Measurements from ENCODE around the gene AJAP1.

The AJAP1 gene

DNA sequence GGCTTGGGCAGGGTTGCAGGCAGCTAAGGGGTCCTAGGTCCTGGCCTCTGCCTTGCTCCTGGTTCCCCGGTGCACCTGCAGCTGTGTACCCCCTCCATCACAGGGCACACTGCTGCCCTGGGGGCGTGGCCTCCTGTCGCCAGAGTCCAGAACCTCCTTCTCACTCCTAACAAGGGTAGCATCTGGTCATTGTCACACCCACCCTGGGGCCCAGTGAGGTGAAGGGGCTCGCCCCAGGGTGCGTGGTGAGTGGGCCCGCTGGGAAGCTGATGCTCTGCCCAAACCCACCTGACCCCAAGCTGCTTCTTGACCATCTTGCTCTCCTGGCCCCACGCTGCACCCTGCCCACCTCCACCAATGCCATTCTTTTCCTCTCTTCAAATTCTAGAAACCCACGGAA is 44.5 kb downstream of the AJAP1 start:
- in situ Hi-C loops (cut with MboI; ENCODE audit: low sequenced_read_pairs) = no loop called here

GRCh38 chr1:4699376-4700301 is 45.2 kb downstream of the AJAP1 start:
- in situ Hi-C loops (cut with MboI; ENCODE audit: low sequenced_read_pairs) = no loop called here

- in situ Hi-C loops (cut with MboI; ENCODE audit: low sequenced_read_pairs) = no loop called here
Measured at GRCh38 chr1:4700801-4701200, 46.4 kb downstream of the AJAP1 start.

DNA sequence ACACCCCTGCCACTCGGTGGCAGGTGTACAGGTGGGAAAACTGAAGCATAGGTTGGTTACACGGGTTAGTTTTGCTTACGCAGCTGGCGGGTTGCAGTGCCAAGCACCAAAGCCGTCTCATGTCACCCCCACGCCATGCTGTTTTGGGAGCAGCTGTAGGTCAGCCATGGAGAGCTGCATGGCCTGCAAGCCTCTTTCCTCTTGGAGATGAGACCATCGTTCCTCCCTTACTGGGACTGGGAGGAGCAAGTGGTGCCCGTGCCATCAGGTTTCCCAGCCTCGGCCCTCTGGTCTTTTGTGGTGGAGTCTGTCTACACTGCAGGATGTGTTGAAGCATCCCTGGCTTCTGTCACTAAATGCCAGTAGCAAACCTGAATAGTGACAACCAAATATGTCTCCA is 46.9 kb downstream of the AJAP1 start:
- in situ Hi-C loops (cut with MboI; ENCODE audit: low sequenced_read_pairs) = no loop called here

- in situ Hi-C loops (cut with MboI; ENCODE audit: low sequenced_read_pairs) = no loop called here
Measured at GRCh38 chr1:4702464-4702863, 48.1 kb downstream of the AJAP1 start.

GRCh38 chr1:4702932-4703331 is 48.5 kb downstream of the AJAP1 start:
- in situ Hi-C loops (cut with MboI; ENCODE audit: low sequenced_read_pairs) = no loop called here

GRCh38 chr1:4703646-4704045 is 49.2 kb downstream of the AJAP1 start:
- in situ Hi-C loops (cut with MboI; ENCODE audit: low sequenced_read_pairs) = no loop called here

DNA sequence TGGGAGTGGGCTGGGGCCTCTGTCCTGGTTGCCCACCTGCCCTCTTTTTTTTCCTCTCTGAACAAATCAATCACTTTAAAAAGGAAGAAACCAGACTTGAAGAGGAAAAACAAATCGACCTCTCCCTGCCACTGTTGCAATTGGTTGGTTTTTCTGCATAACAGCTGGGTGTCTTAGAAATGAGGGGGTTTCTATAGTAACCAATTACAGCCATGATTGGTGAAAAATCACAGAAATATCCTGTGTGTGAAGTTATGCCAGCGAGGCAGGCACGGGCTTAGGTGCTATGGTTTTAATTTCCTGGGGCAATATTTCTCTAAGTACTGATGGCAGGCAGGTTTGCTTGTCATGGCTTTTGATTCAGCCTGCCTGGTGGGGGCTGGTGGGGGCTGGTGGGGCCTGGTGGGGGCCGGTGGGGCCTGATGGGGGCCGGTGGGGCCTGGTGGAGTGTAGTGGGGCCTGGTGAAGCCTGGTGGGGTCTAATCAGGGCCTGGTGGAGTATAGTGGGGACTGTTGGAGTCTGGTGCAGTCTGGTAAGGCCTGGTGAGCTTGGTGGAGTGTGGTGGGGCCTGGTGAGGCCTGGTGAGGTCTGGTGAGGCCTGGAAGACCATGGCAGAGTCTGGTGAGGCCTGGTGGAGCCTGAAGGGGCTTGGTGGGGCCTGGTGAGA is 54.6 kb downstream of the AJAP1 start:
- in situ Hi-C loops (cut with MboI; ENCODE audit: low sequenced_read_pairs) = no loop called here

DNA sequence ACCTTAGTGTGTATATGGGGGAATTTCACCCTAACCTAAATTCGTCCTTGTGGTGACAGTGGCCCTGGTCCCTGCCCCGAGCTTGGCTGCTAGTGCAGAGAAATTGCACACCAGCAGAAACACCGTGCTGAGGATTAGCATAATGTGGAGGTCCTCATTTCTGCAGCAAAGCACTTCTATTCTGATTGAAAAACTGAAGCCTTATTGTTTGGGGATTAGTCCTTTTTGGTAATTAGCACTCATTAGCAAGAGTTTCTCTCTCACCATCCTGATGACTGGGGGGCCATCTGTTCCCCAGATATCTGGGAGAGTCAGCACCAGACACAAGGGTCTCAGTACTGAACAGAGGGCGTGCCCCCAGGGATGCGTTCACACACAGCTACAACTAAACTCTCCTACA is 55.2 kb downstream of the AJAP1 start:
- in situ Hi-C loops (cut with MboI; ENCODE audit: low sequenced_read_pairs) = no loop called here

- in situ Hi-C loops (cut with MboI; ENCODE audit: low sequenced_read_pairs) = no loop called here
Measured at GRCh38 chr1:4710592-4711415, 56.4 kb downstream of the AJAP1 start.

DNA sequence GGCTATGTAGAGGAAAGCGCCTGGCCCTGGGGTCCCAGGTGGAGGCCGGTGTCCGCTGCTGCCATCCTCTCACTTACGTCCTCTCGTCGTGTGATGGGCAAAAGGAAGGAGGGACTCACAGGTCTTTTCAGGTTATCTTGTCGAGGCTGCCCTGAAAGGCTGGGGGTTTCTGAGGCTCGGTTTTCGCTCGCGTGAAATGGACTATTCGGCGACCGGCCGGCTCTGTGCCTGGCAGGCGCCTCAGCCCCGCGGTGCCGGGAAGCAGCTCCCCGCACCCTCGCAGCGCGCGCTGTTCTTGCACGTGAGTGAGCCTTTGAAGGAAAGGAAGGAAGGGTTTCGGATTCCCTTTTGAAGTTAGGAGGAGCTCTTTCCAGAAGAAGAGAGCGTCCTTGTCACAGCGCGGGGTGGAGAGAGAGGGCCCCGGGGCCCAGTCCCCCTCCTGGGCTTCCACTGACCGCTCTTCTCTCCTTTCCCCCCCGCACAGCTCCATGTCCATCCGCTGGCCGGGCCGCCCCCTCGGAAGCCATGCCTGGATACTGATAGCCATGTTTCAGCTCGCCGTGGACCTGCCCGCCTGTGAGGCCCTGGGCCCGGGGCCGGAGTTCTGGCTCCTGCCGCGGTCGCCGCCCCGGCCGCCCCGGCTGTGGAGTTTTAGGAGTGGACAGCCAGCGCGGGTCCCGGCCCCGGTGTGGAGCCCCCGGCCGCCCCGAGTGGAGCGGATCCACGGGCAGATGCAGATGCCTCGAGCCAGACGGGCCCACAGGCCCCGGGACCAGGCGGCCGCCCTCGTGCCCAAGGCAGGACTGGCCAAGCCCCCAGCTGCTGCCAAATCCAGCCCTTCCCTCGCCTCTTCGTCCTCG is 57.2 kb downstream of the AJAP1 start:
- in situ Hi-C loops (cut with MboI; ENCODE audit: low sequenced_read_pairs) = no loop called here

DNA sequence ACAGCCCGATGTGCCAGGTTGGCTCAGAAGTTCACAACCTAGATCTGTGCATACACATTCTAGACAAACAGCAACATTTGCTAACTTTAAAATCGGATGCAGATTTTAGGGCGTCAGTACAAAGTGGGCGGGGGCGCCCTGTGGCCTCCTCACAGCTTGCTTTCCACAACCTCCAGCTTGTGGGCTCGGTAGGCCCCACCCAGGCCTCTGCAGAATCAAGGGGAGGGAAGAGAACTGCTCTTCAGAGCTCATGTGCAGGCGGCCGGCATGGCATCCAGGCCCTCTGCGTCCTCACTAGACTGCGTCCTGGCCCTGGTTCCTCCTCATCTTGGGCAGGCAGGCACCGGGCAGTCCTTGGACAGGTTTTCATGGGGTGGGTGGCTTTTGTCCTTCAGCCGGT is 59.3 kb downstream of the AJAP1 start:
- in situ Hi-C loops (cut with MboI; ENCODE audit: low sequenced_read_pairs) = no loop called here

DNA sequence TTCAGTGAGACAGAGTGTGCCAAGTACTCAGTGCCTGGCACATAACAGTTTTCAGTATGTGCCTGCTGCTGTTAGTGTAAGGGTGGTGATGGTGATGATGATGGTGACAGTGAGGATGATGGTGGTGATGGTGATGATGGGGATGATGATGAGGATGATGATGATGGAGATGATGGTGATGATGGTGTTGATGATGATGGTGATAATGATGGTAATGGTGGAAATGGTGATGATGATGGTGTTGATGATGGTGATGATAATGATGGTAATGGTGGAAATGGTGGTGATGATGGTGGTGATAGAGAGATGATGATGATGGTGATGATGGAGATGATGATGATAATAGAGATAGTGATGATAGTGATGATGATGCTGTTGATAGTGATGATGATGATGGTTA is 62.0 kb downstream of the AJAP1 start:
- in situ Hi-C loops (cut with MboI; ENCODE audit: low sequenced_read_pairs) = no loop called here

- in situ Hi-C loops (cut with MboI; ENCODE audit: low sequenced_read_pairs) = no loop called here
Measured at GRCh38 chr1:4718071-4718470, 63.7 kb downstream of the AJAP1 start.

- in situ Hi-C loops (cut with MboI; ENCODE audit: low sequenced_read_pairs) = no loop called here
Measured at GRCh38 chr1:4723106-4723505, 68.7 kb downstream of the AJAP1 start.

DNA sequence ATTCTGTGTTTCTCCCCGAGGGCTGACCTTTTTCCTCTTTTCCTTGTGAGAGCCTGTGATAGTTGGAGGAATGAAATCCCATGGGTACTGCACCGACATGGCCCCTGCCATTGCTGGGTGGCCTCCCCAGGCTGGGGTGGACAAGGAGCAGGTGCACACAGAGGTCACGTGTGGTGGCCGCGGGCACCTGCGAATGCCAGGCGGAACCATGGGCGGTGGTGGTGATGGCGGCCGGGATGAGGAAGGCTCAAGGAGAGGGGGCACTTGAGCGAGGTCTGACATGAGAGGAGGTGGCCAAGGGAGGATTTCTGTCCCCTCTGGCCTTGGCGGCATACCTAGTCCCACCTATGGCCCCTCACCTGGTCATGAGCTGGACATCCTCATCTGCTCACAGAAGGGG is 69.6 kb downstream of the AJAP1 start:
- in situ Hi-C loops (cut with MboI; ENCODE audit: low sequenced_read_pairs) = no loop called here

GRCh38 chr1:4724695-4725250 is 70.4 kb downstream of the AJAP1 start:
- in situ Hi-C loops (cut with MboI; ENCODE audit: low sequenced_read_pairs) = no loop called here

GRCh38 chr1:4725416-4725815 is 71.0 kb downstream of the AJAP1 start:
- in situ Hi-C loops (cut with MboI; ENCODE audit: low sequenced_read_pairs) = no loop called here

- in situ Hi-C loops (cut with MboI; ENCODE audit: low sequenced_read_pairs) = no loop called here
Measured at GRCh38 chr1:4726620-4727341, 72.4 kb downstream of the AJAP1 start.
